RKO (cell line): ENCODE measurements around the gene OR6S1.
"Not testable (repeated sequence)": the region's sequence is repeated elsewhere in the genome, so short reads cannot be mapped to it uniquely, and the experiment has no call there.

ENCODE experiments used
- DNase-seq: peaks from one replicate; pipeline ENCODE4 v3.0.0-alpha.2; 2016; ENCODE audit warnings: low spot score

OR6S1 gene

GRCh38 chr14:20631023-20631879, 10.2 kb downstream of the OR6S1 start:
- DNase-seq, result peak; percentile 70

- DNase-seq, result peak; percentile 86
These were observed 11.0 kb downstream of the OR6S1 start for GRCh38 chr14:20630340-20631022.

- DNase-seq, result no peak
These were observed 13.2 kb downstream of the OR6S1 start for GRCh38 chr14:20628063-20628854.

- DNase-seq, result no peak
These were observed 14.0 kb downstream of the OR6S1 start for GRCh38 chr14:20627346-20628027.

- DNase-seq, result no peak
These were observed 15.2 kb downstream of the OR6S1 start for GRCh38 chr14:20626274-20626673.

GRCh38 chr14:20624495-20625070, 16.9 kb downstream of the OR6S1 start:
- DNase-seq, result peak; percentile 82

GRCh38 chr14:20623798-20624197, 17.7 kb downstream of the OR6S1 start:
- no peak for DNase-seq

- no peak for DNase-seq
These were observed 18.6 kb downstream of the OR6S1 start for GRCh38 chr14:20622816-20623291.

GRCh38 chr14:20620798-20621478, 20.6 kb downstream of the OR6S1 start:
- DNase-seq, result no peak

GRCh38 chr14:20619688-20620087, 21.8 kb downstream of the OR6S1 start:
- not testable (repeated sequence) for DNase-seq

- DNase-seq, result no peak
These were observed 23.2 kb downstream of the OR6S1 start for GRCh38 chr14:20618271-20618749.

- no peak for DNase-seq
These were observed 24.1 kb downstream of the OR6S1 start for GRCh38 chr14:20617138-20618003.

- no peak for DNase-seq
These were observed 25.5 kb downstream of the OR6S1 start for GRCh38 chr14:20615996-20616395.

- DNase-seq, result peak; percentile 89
These were observed 27.3 kb downstream of the OR6S1 start for GRCh38 chr14:20614038-20614840.

GRCh38 chr14:20613094-20614037, 28.1 kb downstream of the OR6S1 start:
- DNase-seq, result peak; percentile 98

GRCh38 chr14:20612403-20612802, 29.1 kb downstream of the OR6S1 start:
- DNase-seq, result no peak

- DNase-seq, result no peak
These were observed 30.2 kb downstream of the OR6S1 start for GRCh38 chr14:20611277-20611676.
